ENCODE measurements around the gene NODAL.
A peak's percentile ranks its signal among the peaks of the same experiment; 100 is the strongest.

Gene NODAL

GRCh38 chr10:70412356-70412755 lies 29.1 kb downstream of the NODAL start:
- TF ChIP-seq CTCF (IDR thresholded peaks at IDR 0.05; ENCODE audit: extremely low read depth, missing control alignments), result no peak
- DNase-seq (ENCODE audit: low spot score), result no peak

GRCh38 chr10:70410608-70411007 lies 30.9 kb downstream of the NODAL start:
- no peak for DNase-seq (ENCODE audit: low spot score)
- TF ChIP-seq CTCF (IDR thresholded peaks at IDR 0.05; ENCODE audit: extremely low read depth, missing control alignments), result no peak

- TF ChIP-seq CTCF (IDR thresholded peaks at IDR 0.05; ENCODE audit: extremely low read depth, missing control alignments), result no peak
Observed at GRCh38 chr10:70409772-70410171, 31.7 kb downstream of the NODAL start.

GRCh38 chr10:70405037-70405824 lies 36.2 kb downstream of the NODAL start:
- DNase-seq (ENCODE audit: low spot score), result peak; percentile 70
- no peak for TF ChIP-seq CTCF (IDR thresholded peaks at IDR 0.05; ENCODE audit: extremely low read depth, missing control alignments)

More at GRCh38 chr10:70409772-70410171, 31.7 kb downstream of the NODAL start:
- DNase-seq (ENCODE audit: low spot score), result no peak

GRCh38 chr10:70404787-70405036 lies 36.8 kb downstream of the NODAL start:
- no peak for DNase-seq (ENCODE audit: low spot score)
- TF ChIP-seq CTCF (IDR thresholded peaks at IDR 0.05; ENCODE audit: extremely low read depth, missing control alignments), result no peak

- peak; percentile 97 for DNase-seq (ENCODE audit: low spot score)
- no peak for TF ChIP-seq CTCF (IDR thresholded peaks at IDR 0.05; ENCODE audit: extremely low read depth, missing control alignments)
Observed at GRCh38 chr10:70404036-70404786, 37.3 kb downstream of the NODAL start, which contains the start of gene EIF4EBP2. Gene EIF4EBP2 (plus strand): TSS chr10:70404145. CDS start chr10:70404402, 257 bp downstream.

GRCh38 chr10:70403483-70404035 lies 37.9 kb downstream of the NODAL start:
- no peak for DNase-seq (ENCODE audit: low spot score)
- no peak for TF ChIP-seq CTCF (IDR thresholded peaks at IDR 0.05; ENCODE audit: extremely low read depth, missing control alignments)
